ENCODE data around the gene STOX2.

Gene STOX2

DNA sequence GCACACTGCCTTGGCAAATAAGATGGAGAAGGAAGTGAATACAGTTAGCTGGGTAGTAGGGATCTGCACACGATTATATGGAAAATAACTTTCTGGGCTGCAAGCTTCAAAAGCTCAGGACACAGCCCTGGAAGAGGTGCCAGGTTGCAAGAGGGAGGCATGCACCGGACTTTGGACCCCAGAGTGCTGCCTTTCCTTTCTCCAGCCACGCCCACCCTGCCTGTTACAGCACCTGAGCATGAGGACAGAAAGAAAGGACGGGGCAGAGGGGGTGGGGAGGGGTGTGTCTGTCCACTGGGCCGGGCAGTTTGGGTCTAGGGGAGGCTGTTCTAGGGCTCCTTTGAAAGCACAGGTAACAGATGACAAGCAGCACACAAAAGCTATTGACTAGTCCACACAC is 159.8 kb downstream of the STOX2 start:
- ATAC-seq (no peak), DNase-seq (no peak)
- Mint-ChIP-seq H3K27ac (no peak overlapping the region), H3K4me1 (no peaks in the 10 kb centered on the region), H3K9me3 (no peaks in the 10 kb centered on the region), H3K36me3 (ENCODE audit: low read depth) (no peaks in the 10 kb centered on the region), H3K4me3 (no peak overlapping the region), H3K27me3 (peaks cover 7% of the 10 kb centered on the region)

DNA sequence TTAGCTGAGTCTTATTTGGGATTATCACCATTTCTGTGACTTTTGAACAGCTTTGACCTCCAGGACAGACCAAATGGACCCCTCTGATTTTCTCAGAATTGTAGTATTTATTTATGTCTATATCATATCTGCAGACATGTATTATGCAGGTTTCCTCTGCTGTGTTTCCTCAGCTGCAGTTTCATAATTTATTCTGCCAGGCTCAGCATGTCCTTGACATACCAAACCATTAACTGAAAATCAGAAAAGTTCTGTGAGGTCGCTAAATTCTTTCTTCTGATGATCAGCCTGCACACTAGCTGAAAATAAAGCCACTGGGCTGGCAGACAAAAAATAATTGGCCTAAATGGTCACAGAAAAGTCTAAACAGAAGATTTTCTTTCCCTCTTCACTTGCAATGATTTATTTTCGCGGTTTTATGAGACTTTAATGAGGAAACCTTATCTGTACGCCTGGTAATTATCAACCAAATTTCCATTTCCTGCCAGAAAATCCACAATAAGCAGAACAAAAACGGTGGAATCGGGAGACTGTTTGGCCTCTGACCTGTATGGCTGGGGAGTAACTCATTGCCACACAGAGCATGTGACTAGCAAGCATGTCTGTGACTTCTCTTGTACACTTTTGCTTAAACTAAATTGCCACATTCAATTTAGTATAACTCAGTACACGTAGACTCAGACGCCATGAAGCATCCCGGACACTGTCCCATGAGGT is 161.6 kb downstream of the STOX2 start:
- no peak overlapping the region for H3K4me3 Mint-ChIP-seq
- DNase-seq (no peak), ATAC-seq (no peak)
- H3K4me1 Mint-ChIP-seq = no peaks in the 10 kb centered on the region
- H3K36me3 Mint-ChIP-seq (ENCODE audit: low read depth) = no peaks in the 10 kb centered on the region
- no peak overlapping the region for H3K27ac Mint-ChIP-seq
- peaks cover 9% of the 10 kb centered on the region for H3K27me3 Mint-ChIP-seq
- H3K9me3 Mint-ChIP-seq = peaks cover 8% of the 10 kb centered on the region

DNA sequence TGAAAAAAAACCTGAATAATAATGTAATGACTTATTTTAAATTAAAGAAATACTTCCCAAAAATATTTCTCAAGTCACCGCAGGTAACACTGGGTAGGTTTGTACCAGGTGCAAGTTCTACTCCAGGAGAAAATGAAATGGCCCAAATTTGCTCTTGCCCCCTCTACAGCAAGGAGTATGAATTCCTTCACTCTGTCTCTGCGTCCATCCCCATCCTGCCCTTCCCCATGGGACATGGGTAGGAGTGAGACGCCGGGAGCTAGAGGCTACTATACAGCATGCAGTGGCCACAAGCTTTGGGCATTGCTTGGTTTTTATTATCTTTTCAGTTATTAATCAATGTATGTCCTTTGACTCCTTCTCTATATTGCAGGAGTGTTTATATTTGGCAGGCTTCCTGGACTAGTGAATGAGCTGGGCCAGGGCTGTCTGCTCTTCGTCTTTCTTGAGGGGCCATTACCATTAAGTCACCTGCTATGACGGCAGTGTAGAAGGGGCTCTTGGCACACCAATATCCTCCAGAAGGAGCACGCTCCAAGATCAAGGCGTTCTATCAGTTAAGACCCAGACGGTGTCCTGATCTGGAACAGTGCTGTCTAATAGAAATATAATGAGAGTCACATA is 162.9 kb downstream of the STOX2 start:
- Mint-ChIP-seq H3K36me3 (ENCODE audit: low read depth) (no peaks in the 10 kb centered on the region), H3K27ac (no peak overlapping the region), H3K4me3 (no peak overlapping the region), H3K27me3 (peaks cover 9% of the 10 kb centered on the region), H3K9me3 (peaks cover 18% of the 10 kb centered on the region), H3K4me1 (no peaks in the 10 kb centered on the region)
- DNase-seq (no peak), ATAC-seq (no peak)

Data from activated naive CD8-positive, alpha-beta T cell treated with anti-CD3 and anti-CD28 coated beads, Interleukin-2, amount 50 U/mL, for 24 hours (primary cell).